GM23338 (cell line): ENCODE results near the gene RAD51AP2. TPM values are rescaled to one million over a fixed set of nuclear protein-coding genes. Genes with fewer than 3 reads are reported as not detected.

ENCODE experiments used
- ATAC-seq: fragments of 200-7000 bp; cut with Tn5 transposase; 3 replicates; pipeline ENCODE4 v1.9.1; 2020
- DNase-seq: peaks from one replicate; pipeline ENCODE4 v3.0.0-alpha.2; 2015; ENCODE audit warnings: low spot score
- H2AFZ ChIP-seq: fragments of 200-600 bp; sonication (generic); 2 replicates; pipeline ENCODE4 v1.8.0; 2016; ENCODE audit warnings: antibody characterized with exemption, mild to moderate bottlenecking, moderate library complexity
- H3F3A ChIP-seq: fragments of 200-600 bp; sonication (generic); replicated peaks from 2 replicates; pipeline ENCODE4 v1.8.0; 2017; ENCODE audit warnings: antibody characterized with exemption, mixed run types, low read depth
- H3K27ac ChIP-seq: fragments of 200-600 bp; sonication (generic); 2 replicates; pipeline ENCODE4 v1.6.1; 2016; ENCODE audit warnings: low read depth
- H3K27me3 ChIP-seq: fragments of 200-600 bp; sonication (generic); 2 replicates; pipeline ENCODE4 v1.8.0; 2016; ENCODE audit warnings: mild to moderate bottlenecking, mixed run types, moderate library complexity; ENCODE audit not compliant: insufficient read depth
- H3K36me3 ChIP-seq: fragments of 200-600 bp; sonication (generic); 2 replicates; pipeline ENCODE4 v1.8.0; 2016; ENCODE audit warnings: mild to moderate bottlenecking; ENCODE audit not compliant: insufficient read depth
- H3K4me1 ChIP-seq: fragments of 200-600 bp; sonication (generic); 2 replicates; pipeline ENCODE4 v1.8.0; 2016; ENCODE audit warnings: mild to moderate bottlenecking, moderate library complexity; ENCODE audit not compliant: insufficient read depth
- H3K4me2 ChIP-seq: fragments of 200-600 bp; sonication (generic); 2 replicates; pipeline ENCODE4 v1.7.1; 2017; ENCODE audit warnings: mixed run types
- H3K4me3 ChIP-seq: fragments of 200-600 bp; sonication (generic); 2 replicates; pipeline ENCODE4 v1.6.1; 2016; ENCODE audit warnings: mixed run types
- H3K79me2 ChIP-seq: fragments of 200-600 bp; sonication (generic); replicated peaks from 2 replicates; pipeline ENCODE4 v1.8.0; 2017; ENCODE audit warnings: mild to moderate bottlenecking; ENCODE audit not compliant: insufficient read depth
- H3K9me2 ChIP-seq: fragments of 200-600 bp; sonication (generic); 2 replicates; pipeline ENCODE4 v1.8.0; 2017; ENCODE audit not compliant: insufficient read depth
- H4K20me1 ChIP-seq: fragments of 200-600 bp; sonication (generic); replicated peaks from 2 replicates; pipeline ENCODE4 v1.8.0; 2017; ENCODE audit warnings: mild to moderate bottlenecking; ENCODE audit not compliant: insufficient read depth
- H3K27ac Mint-ChIP-seq: 2 replicates; pipeline ENCODE4 v1.8.0; 2020; ENCODE audit warnings: inconsistent platforms, mild to moderate bottlenecking, moderate library complexity, mixed read lengths
- H3K27me3 Mint-ChIP-seq: 3 replicates; pipeline ENCODE4 v1.8.0; 2022; ENCODE audit warnings: low read depth, mild to moderate bottlenecking, moderate library complexity, mixed read lengths, inconsistent platforms; ENCODE audit not compliant: insufficient read depth, poor library complexity
- H3K36me3 Mint-ChIP-seq: 3 replicates; pipeline ENCODE4 v1.8.0; 2021; ENCODE audit warnings: low read depth, mild to moderate bottlenecking, inconsistent platforms, moderate library complexity, mixed read lengths
- H3K4me1 Mint-ChIP-seq: 3 replicates; pipeline ENCODE4 v1.8.0; 2020; ENCODE audit warnings: mild to moderate bottlenecking, inconsistent platforms, mixed read lengths
- H3K4me3 Mint-ChIP-seq: 3 replicates; pipeline ENCODE4 v1.8.0; 2021; ENCODE audit warnings: moderate library complexity, mild to moderate bottlenecking, inconsistent platforms, mixed read lengths
- H3K9me3 Mint-ChIP-seq: 3 replicates; pipeline ENCODE4 v1.8.0; 2020; ENCODE audit warnings: moderate library complexity, mild to moderate bottlenecking, inconsistent platforms, mixed read lengths
- CREB1 ChIP-seq: fragments of 250-450 bp; sonication (Bioruptor Pico); IDR thresholded peaks from 2 replicates; pipeline ENCODE4 v1.5.0; 2020; ENCODE audit warnings: low read depth, mild to moderate bottlenecking, moderate library complexity
- EZH2 ChIP-seq: fragments of 200-600 bp; sonication (generic); IDR thresholded peaks from one replicate; pipeline ENCODE4 v1.8.0; 2017; ENCODE audit warnings: antibody characterized with exemption, mild to moderate bottlenecking, low read depth; ENCODE audit not compliant: unreplicated experiment
- EZH2phosphoT487 ChIP-seq: fragments of 200-600 bp; sonication (generic); IDR thresholded peaks from one replicate; pipeline ENCODE4 v1.8.1; 2018; ENCODE audit warnings: antibody characterized with exemption; ENCODE audit not compliant: unreplicated experiment
- JUNB ChIP-seq: IDR thresholded peaks from one replicate; pipeline ENCODE4 v1.6.1; 2016; ENCODE audit warnings: antibody characterized with exemption; ENCODE audit not compliant: unreplicated experiment
- NANOG ChIP-seq: IDR thresholded peaks from 2 replicates; pipeline ENCODE4 v1.6.1; 2016; ENCODE audit warnings: antibody characterized with exemption, borderline replicate concordance
- POLR2AphosphoS5 ChIP-seq: IDR thresholded peaks from 2 replicates; pipeline ENCODE4 v1.6.1; 2016; ENCODE audit warnings: antibody characterized with exemption, low read depth
- STAT1 ChIP-seq: IDR thresholded peaks from one replicate; pipeline ENCODE4 v1.6.1; 2016; ENCODE audit warnings: antibody characterized with exemption; ENCODE audit not compliant: unreplicated experiment
- ZNF114 ChIP-seq: fragments of 250-450 bp; sonication (Bioruptor Pico); IDR thresholded peaks from 2 replicates; pipeline ENCODE4 v1.5.0; 2020; ENCODE audit warnings: mild to moderate bottlenecking, moderate library complexity
- ZNF331 ChIP-seq: fragments of 250-450 bp; sonication (Bioruptor Pico); IDR thresholded peaks from 2 replicates; pipeline ENCODE4 v1.5.0; 2020; ENCODE audit warnings: low read depth, mild to moderate bottlenecking, moderate library complexity
- ZNF462 ChIP-seq: fragments of 250-450 bp; sonication (Bioruptor Pico); IDR thresholded peaks from 2 replicates; pipeline ENCODE4 v1.5.0; 2020; ENCODE audit warnings: mild to moderate bottlenecking, moderate library complexity
- polyA plus RNA-seq: library from polyadenylated mRNA; unstranded; fragments of >200 nt; fragmentation: Nextera tagmentation; extraction: Ambion mirVana; gene quantifications from 2 replicates; pipeline ENCODE4 v1.2.1, GENCODE V29; 2016
- total RNA-seq: library from RNA; depleted of rRNA; stranded (reverse); fragments of >200 nt; shearing (Covaris generic); gene quantifications from 2 replicates; pipeline ENCODE4 v1.2.3, GENCODE V29; 2014
- TF ChIP-seq, protein P1 (sequence below): IDR thresholded peaks from 2 replicates; pipeline ENCODE4 v1.6.1; 2016; ENCODE audit warnings: antibody characterized with exemption
- TF ChIP-seq, protein P2 (sequence below), 2 experiments: fragments of 200-600 bp in 1 of 2; sonication (generic) in 1 of 2; conservative IDR thresholded peaks; 2 replicates each; pipeline versions ENCODE4 v1.5.1 to v1.6.1; 2016 to 2017; ENCODE audit warnings: antibody characterized with exemption in 2 of 2, low read depth in 2 of 2, mild to moderate bottlenecking in 2 of 2, moderate library complexity in 1 of 2
- TF ChIP-seq, protein P3 (sequence below): IDR thresholded peaks from one replicate; pipeline ENCODE4 v1.6.1; 2018; ENCODE audit warnings: antibody characterized with exemption; ENCODE audit not compliant: unreplicated experiment

The RAD51AP2 gene
- total and polyA plus RNA-seq, 2 experiments from 2014 or later, result 0.16 to 0.38 TPM

DNA sequence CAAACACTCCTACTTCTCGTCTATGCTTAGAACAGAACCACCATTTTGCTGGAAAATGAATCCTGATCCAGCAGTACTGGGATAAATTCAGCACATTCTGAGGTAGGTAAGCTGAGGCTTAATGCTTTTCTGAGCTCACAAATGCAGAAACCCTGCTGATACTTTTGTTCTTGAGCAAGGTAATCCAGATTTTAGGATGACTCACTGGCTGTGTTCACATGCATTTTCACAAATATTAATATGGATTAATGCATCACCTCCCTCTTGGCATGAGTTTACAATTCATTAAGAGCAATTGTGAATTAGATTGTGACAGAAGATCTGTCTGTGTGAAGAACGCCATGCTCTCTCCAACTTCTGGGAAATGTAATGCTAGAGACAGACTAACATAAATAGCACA, 42.2 kb downstream of the RAD51AP2 start:
- Mint-ChIP-seq H3K27me3 (no peaks in the 10 kb centered on the region), H3K4me3 (no peak overlapping the region), H3K9me3 (no peaks in the 10 kb centered on the region; the same call in 2 of the 3 replicates), H3K36me3 (no peaks in the 10 kb centered on the region), H3K4me1 (peaks cover 15% of the 10 kb centered on the region), H3K27ac (no peak overlapping the region; the same call in 1 of the 2 replicates)
- no peaks in the 10 kb centered on the region for H3F3A ChIP-seq
- no peaks in the 10 kb centered on the region for H3K9me2 ChIP-seq
- peaks cover 4% of the 10 kb centered on the region; the same call in 1 of the 2 replicates for H3K4me1 ChIP-seq
- no peak overlapping the region for H3K27ac ChIP-seq
- ATAC-seq (no peak), DNase-seq (no peak)
- H3K4me3 ChIP-seq, result no peak overlapping the region
- H4K20me1 ChIP-seq, result no peaks in the 10 kb centered on the region
- TF ChIP-seq STAT1 (no peak), ZNF331 (CRISPR knock-in tag) (no peak), CREB1 (CRISPR knock-in tag) (no peak), ZNF114 (no peak), NANOG (no peak), EZH2phosphoT487 (no peak), EZH2 (no peak), ZNF462 (no peak), POLR2AphosphoS5 (no peak), JUNB (no peak)
- TF ChIP-seq, protein P1, sequence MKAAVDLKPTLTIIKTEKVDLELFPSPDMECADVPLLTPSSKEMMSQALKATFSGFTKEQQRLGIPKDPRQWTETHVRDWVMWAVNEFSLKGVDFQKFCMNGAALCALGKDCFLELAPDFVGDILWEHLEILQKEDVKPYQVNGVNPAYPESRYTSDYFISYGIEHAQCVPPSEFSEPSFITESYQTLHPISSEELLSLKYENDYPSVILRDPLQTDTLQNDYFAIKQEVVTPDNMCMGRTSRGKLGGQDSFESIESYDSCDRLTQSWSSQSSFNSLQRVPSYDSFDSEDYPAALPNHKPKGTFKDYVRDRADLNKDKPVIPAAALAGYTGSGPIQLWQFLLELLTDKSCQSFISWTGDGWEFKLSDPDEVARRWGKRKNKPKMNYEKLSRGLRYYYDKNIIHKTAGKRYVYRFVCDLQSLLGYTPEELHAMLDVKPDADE, result no peak
- TF ChIP-seq, protein P2, sequence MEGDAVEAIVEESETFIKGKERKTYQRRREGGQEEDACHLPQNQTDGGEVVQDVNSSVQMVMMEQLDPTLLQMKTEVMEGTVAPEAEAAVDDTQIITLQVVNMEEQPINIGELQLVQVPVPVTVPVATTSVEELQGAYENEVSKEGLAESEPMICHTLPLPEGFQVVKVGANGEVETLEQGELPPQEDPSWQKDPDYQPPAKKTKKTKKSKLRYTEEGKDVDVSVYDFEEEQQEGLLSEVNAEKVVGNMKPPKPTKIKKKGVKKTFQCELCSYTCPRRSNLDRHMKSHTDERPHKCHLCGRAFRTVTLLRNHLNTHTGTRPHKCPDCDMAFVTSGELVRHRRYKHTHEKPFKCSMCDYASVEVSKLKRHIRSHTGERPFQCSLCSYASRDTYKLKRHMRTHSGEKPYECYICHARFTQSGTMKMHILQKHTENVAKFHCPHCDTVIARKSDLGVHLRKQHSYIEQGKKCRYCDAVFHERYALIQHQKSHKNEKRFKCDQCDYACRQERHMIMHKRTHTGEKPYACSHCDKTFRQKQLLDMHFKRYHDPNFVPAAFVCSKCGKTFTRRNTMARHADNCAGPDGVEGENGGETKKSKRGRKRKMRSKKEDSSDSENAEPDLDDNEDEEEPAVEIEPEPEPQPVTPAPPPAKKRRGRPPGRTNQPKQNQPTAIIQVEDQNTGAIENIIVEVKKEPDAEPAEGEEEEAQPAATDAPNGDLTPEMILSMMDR (conservative IDR thresholded peaks at IDR 0.05; ENCODE audit: low read depth in 2 of 2), result no peak
- TF ChIP-seq, protein P3, sequence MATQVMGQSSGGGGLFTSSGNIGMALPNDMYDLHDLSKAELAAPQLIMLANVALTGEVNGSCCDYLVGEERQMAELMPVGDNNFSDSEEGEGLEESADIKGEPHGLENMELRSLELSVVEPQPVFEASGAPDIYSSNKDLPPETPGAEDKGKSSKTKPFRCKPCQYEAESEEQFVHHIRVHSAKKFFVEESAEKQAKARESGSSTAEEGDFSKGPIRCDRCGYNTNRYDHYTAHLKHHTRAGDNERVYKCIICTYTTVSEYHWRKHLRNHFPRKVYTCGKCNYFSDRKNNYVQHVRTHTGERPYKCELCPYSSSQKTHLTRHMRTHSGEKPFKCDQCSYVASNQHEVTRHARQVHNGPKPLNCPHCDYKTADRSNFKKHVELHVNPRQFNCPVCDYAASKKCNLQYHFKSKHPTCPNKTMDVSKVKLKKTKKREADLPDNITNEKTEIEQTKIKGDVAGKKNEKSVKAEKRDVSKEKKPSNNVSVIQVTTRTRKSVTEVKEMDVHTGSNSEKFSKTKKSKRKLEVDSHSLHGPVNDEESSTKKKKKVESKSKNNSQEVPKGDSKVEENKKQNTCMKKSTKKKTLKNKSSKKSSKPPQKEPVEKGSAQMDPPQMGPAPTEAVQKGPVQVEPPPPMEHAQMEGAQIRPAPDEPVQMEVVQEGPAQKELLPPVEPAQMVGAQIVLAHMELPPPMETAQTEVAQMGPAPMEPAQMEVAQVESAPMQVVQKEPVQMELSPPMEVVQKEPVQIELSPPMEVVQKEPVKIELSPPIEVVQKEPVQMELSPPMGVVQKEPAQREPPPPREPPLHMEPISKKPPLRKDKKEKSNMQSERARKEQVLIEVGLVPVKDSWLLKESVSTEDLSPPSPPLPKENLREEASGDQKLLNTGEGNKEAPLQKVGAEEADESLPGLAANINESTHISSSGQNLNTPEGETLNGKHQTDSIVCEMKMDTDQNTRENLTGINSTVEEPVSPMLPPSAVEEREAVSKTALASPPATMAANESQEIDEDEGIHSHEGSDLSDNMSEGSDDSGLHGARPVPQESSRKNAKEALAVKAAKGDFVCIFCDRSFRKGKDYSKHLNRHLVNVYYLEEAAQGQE, result no peak
- 0 out of 2 replicates have a peak overlapping the region, but pooled peaks have one; percentile 7 for H3K4me2 ChIP-seq
- H3K79me2 ChIP-seq, result no peaks in the 10 kb centered on the region
- peak overlapping the region; percentile 43; the same call in 1 of the 2 replicates for H2AFZ ChIP-seq
- no peaks in the 10 kb centered on the region for H3K36me3 ChIP-seq
- no peaks in the 10 kb centered on the region for H3K27me3 ChIP-seq
